ENCODE data around the gene TSC22D4.
"Not testable (repeated sequence)": the region's sequence is repeated elsewhere in the genome, so short reads cannot be mapped to it uniquely, and the experiment has no call there.

The TSC22D4 gene

DNA sequence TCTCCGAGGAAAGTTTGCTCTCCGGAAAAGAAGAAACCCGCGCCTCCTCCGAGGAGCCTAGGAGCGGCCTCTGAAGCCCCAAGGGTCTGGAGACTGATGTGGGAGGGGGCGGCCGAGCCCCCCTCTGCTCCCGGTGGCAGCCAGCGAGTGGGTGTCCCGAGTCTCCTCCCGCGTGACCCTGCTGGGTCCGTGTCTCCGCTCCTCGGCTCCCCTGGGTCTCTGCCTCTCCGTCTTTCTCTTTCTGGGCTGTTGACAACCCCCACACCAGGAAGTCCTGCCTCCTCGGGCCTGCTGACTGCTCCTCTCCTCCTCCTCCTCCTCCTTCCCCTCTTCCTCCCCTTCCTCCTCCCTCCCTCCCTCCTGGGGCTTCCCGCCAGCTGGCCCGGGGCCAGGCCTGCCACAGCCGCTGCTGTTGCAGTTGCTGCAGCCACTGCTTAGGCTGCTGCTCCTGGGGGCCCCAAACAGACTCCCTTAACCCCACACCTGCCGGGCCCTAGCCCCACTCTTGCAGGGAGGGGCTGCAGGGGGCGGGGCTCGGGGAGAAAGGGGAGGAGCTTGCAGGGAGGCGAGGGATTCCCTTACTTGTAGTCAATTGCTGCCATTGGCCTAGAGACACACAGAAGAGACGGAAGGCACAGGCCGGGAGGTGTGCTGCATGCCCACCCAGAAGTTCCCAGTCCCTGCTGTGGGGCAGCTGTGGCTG is at the start of gene TSC22D4:
TSS of gene TSC22D4 (minus strand) at position 257 of the 703 bp plus-strand sequence. CDS start 1,176 bp downstream, outside the sequence.
- peak; percentile 84 for DNase-seq

DNA sequence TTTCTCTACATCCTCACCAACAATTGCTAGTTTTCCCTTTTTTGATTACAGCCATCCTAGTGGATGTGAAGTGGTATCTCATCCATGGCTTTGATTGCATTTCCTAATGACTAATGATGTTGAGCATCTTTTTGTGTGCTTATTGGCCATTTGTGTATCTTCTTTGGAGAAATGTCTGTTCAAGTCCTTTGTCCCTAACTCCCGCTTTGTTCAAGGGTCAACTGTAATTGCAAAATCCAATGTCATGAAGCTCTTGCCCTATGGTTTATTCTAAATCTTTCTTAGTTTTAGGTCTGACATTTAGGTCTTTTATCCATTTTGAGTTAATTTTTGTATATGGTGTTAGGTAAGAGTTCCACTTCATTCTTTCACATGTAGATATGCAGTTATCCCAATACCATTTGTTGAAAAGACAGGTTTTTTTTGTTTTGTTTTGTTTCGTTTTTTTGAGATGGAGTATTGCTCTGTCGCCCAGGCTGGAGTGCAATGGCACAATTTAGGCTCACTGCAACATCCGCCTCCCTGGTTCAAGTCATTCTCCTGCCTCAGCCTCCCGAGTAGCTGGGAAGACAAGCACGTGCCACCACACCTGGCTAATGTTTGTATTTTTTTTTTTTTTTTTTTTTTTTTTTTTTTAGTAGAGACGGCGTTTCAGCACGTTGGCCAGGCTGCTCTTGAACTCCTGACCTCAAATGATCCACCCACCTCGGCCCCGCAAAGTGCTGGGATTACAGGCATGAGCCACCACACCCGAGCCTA is 49.3 kb upstream of the TSC22D4 start:
- DNase-seq: not testable (repeated sequence)

DNA sequence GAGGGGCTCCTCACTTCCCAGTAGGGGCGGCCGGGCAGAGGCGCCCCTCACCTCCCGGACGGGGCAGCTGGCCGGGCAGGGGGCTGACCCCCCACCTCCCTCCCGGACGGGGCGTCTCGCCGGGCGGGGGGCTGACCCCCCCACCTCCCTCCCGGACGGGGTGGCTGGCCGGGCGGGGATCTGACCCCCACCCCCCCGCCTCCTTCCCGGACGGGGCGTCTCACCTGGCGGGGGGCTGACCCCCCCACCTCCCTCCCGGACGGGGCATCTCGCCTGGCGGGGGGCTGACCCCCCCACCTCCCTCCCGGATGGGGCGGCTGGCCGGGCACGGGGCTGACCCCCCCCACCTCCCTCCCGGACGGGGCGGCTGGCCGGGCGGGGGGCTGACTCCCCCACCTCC is 44.2 kb upstream of the TSC22D4 start:
- not testable (repeated sequence) for DNase-seq

DNA sequence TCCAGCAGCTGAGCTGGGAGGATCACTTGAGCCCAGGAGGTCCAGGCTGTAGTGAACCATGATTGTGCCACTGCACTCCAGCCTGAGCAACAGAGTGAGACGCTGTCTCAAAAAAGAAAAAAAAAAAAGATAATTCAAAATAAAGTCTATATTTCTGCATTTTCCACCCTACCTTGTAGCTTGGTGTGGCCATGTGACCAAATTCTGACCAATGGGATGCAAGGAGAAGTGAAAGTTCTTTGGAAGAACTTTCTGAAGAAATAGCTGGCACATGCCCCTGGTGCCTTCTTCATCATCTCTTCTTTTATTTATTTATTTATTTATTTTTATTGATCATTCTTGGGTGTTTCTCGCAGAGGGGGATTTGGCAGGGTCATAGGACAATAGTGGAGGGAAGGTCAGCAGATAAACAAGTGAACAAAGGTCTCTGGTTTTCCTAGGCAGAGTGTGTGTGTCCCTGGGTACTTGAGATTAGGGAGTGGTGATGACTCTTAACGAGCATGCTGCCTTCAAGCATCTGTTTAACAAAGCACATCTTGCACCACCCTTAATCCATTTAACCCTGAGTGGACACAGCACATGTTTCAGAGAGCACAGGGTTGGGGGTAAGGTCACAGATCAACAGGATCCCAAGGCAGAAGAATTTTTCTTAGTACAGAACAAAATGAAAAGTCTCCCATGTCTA is 43.0 kb upstream of the TSC22D4 start:
- not testable (repeated sequence) for DNase-seq

DNA sequence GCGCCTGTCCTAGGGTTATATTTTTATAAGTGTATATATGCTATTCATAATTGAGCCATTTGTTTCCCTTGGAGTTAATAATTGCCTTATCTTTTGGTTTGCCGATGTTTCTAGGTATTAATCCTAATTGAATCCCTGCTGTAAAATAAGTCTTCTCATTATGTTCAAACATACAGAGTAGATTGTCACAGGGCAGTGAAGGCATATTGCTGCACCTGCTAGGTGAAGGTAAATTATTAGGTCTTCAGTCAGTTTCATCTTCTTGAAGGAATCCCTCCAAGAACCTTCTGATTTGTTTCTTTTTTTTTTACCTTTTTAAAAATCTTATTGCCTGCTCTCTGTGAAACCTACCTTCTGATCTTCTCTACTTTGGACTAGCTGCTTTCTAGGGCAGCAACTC is 42.1 kb upstream of the TSC22D4 start:
- no peak for DNase-seq

DNA sequence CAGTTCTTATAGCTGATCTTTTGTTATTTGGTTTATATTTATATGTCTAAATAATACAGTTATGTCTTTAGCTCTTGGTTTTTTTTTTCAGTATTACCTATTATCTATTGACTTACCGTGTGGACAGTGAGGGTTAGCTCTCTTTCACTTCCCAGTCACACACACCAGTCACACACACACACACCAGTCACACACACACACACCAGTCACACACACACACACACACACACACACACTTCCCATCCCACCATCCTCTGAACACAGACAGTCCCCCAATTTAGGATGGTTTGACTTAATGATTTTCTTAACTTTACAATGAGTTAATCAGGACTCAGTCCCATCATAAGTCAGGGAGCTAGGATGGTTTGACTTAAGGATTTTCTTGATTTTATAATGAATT is 41.1 kb upstream of the TSC22D4 start:
- DNase-seq: no peak

DNA sequence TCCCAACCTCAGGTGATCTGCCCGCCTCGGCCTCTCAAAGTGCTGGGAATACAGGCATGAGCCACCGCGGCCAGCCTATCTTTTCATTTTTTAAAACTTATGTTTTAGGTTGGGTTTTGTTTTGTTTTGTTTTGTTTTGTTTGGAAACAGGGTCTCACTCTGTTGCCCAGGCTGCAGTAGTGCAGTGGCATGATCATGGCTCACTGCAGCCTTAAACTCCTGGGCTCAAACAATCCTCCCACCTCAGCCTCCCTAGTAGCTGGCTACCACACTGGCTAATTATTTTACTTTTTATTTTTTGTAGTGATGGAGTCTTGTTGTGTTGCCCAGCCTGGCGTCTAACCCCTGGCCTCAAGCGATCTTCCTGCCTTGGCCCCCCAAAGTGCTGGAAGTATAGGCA is 40.6 kb upstream of the TSC22D4 start:
- DNase-seq: no peak

DNA sequence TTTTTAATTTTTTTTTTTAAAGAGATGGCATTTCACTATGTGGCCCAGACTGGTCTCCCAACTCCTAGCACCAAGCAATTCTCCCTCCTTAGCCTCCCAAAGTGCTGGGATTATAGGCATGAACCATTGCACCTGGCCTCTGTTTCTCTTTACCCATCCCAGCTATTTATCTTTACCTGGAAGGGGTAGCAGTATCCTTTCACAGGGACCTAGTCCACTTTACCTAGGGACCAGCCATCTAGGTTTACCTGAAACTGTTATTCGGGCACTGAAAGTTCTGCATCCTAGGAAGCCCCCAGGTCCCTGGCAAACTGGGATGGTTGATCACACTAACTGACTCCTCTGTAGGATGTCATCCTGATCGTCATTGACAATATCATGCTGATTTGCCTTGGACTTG is 38.3 kb upstream of the TSC22D4 start:
- no peak for DNase-seq

DNA sequence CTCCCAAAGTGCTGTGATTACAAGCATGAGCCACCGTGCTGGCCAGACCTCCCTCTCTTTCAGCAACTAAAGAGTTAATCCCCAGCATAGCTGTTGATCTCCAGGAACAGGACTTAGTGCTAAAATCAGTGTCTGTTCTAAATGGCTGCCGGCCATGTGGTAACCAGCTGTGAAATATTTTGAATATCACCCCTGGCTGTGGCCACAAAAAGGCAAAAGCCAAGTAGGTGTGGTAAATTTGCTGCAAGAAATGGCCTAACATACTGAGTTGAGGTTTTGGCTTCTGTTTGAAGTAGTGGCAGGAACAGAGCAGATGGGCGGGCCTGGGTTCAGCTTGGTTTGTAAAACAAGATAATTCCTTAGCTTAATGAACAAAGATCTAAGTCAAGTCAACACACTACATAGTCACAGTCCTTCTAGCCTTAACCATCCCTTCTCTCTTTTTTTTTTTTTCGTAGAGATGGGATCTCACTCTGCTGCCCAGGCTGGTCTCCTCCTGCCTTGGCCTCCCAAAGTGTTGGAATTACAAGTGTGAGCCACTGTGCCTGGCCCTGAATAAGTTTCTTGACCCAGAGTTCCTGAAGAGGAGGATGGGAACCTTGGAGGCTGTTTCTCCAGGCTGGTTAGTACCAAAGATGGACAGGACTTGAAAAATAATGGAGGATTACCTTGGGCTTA is 37.3 kb upstream of the TSC22D4 start:
- no peak for DNase-seq

DNA sequence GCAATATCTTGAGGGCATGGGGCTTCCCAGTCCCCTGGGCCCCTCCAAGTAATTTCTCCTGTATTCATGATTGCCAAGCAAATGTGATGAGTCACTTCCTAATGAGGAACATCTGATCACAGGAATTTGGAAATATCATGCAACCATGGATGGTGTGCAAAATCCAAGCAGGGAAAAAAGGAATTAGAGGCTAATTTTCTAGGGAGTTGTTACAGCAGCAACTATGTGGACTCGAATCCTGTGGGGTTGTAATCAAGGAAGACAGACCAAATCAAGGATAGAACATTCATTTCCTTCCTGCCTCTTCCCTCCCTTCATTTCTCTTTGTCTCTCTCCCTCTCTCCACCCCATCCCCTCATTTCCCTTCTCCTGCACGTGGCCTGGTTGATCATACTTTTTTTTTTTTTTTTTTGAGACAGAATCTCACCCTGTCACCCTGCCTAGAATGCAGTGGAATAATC is 36.1 kb upstream of the TSC22D4 start:
- DNase-seq: no peak

DNA sequence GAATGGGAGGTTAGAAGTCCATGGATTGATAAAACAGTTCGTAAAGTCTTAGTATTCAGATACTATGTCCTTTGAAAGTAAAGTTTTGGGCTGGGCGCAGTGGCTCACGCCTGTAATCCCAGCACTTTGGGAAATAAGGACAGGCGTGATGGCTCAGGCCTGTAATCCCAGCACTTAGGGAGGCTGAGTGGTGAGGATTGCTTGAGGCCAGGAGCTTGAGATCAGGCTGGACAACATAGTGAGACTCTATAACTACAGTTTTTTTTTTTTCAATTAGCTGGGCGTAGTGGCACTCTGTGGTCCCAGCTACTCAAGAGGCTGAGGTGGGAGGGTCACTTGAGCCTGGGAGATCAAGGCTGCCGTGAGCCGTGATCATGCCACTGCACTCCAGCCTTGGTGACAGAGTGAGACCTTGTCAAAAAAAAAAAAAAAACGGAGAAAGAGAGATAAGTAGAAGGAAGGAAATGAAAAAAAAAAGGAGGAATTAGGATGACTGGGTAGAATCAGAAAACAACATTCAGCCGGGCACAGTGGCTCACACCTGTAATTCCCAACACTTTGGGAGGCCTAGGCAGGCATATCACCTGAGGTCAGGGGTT is 34.3 kb upstream of the TSC22D4 start:
- no peak for DNase-seq

DNA sequence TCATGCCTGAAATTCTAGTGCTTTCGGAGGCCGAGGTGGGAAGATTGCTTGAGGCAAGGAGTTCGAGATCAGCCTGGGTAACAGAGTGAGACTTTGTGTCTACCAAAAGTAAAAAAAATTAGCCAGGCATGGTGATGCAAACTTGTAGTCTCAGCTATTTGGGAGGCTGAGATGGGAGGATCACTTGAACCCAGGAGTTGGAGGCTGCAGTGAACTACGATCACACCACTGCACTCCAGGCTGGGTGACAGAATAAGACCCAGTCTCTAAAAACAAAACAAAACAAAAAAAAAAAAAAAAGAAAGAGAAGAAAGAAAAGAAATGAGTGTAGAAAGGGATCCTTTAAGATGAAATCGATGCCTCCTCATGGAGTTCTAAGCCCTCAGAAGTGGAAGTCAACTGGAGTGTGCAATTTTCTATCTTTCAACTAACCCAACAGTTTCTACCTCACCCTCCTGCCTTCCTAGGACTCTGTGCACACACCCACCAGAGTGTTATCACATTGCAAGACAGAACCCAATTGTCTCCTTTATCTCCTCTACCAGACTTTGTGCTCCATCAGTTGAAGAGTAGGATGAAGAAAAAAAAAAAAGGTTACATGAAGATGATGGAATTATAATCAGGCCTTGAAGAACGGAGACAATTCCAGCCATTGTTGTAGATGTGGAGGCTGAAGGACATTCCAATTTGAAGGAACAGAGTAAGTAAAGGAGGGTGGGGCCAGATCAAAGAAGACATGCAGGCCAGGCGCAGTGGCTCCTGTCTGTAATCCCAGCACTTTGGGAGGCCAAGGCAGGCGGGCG is 31.6 kb upstream of the TSC22D4 start:
- DNase-seq: no peak

DNA sequence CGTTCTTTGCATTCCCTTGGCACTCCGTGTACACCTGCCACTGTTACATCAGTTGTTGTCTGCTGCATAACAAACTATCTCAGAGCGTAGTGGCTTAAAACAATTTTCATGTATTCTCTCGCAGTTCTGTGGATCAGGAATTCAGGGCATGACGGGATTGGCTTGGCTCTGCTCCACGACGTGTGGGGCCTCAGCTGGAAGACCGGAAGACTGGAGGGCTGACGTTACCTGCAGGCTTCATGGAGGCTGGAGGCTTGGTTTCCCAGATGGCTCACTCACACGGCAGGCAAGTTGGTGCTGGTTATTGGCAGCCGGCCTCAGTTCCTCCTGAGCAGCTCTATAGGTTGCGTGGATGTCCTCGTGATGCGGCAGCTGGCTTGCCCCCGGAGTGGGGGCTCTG is 30.2 kb upstream of the TSC22D4 start:
- DNase-seq: no peak

DNA sequence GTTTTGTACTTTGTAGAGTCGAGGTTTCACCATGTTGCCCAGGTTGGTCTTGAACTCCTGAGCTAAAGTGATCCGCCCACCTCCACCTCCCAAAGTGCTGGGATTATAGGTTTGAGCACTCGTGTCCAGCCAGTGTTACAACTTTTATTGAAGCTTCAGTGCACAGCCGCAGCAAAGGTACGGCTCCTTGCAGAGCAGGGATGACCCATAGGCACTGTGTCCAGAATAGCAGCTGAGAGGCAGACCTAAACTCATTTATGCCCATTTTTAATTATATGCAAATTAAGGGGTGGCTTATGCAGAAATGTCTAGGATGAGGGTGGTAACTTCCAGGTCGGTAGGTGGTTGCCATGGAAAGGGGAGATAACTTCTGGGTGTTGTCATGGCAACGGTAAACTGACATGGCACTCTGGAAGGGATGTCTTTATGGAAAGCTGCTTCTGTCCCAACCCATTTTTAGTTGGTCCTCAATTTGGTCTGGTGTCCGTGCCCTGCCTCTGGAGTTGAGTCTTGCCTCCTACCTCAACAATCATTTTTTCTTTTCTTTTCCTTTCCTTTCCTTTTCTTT is 27.4 kb upstream of the TSC22D4 start:
- DNase-seq: no peak

DNA sequence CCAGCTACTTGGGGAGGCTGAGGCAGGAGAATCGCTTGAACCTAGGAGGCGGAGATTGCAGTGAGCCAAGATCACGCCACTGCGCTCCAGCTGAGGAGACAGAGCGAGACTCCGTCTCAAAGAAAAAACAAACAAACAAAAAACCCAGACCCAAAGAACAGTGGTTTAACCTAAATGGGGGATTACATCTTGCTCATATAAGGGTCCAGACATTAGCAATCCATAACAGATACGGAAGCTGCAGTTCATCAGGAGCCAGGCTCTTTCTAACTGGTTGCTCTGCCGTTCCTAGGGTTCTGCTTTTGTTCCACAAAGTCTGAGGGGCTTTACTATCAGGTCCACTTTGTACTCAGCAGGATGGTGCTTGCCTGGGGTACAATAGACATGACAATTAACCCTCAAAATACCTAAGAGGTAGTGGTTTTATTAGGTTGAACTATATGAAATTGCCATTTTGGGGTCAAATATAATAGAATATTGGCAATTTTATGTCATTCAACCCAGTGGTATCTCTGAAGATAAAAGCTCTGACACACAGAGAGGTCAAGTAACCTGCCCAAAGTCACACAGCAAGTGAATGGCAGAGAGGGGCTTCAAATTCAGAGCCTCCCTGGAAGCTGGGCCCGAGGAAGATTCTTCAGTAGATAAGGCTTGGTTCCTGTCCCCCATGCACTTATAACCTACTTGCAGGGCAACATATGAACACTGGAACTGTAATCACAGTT is 26.0 kb upstream of the TSC22D4 start:
- DNase-seq: no peak

DNA sequence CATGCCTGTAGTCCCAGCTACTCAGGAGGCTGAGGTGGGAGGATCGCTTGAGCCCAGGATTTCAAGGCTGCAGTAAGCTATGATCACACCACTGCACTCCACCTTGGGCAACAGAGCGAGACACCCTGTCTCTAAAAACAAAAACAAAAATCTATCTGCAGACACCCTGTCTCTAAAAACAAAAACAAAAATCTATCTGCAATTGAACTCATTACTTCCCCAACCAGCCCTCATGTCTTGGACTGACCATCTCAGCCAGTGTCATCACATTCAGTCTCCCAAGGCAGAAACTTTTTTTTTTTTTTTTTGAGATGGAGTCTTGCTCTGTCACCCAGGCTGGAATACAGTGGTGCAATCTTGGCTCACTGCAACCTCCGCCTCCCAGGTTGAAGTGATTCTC is 25.0 kb upstream of the TSC22D4 start:
- DNase-seq: not testable (repeated sequence)

DNA sequence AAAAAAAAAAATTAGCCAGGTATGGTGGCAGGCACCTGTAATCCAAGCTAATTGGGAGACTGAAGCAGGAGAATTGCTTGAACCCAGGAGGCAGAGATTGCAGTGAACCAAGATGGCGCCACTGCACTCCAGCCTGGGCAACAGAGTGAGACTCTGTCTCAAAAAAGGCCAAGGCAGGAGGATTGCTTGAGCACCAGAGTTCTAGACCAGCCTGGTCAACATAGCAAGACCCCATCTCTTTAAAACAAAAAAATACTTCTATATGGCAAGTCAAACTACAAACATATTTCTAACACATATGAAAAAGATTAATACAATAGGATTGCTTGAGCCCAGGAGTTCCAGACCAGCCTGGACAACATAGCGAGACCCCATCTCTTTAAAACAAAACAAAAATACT is 21.7 kb upstream of the TSC22D4 start:
- not testable (repeated sequence) for DNase-seq

DNA sequence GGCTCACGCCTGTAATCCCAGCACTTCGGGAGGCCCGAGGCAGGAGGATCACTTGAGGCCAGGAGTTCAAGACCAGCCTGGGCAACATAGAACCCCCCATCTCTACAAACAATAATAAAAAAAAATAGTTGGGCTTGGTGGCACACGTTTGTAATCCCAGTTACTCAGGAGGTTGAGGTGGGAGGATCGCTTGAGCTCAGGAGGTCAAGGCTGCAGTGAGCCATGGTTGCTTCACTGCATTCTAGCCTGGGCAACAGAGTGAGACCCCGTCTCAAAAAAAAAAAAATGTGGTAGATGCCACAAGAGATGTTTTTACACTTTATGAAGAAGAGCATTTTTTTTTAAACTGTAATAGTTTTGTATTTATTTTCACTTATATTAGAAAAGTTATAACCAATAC is 17.5 kb upstream of the TSC22D4 start:
- DNase-seq: no peak

DNA sequence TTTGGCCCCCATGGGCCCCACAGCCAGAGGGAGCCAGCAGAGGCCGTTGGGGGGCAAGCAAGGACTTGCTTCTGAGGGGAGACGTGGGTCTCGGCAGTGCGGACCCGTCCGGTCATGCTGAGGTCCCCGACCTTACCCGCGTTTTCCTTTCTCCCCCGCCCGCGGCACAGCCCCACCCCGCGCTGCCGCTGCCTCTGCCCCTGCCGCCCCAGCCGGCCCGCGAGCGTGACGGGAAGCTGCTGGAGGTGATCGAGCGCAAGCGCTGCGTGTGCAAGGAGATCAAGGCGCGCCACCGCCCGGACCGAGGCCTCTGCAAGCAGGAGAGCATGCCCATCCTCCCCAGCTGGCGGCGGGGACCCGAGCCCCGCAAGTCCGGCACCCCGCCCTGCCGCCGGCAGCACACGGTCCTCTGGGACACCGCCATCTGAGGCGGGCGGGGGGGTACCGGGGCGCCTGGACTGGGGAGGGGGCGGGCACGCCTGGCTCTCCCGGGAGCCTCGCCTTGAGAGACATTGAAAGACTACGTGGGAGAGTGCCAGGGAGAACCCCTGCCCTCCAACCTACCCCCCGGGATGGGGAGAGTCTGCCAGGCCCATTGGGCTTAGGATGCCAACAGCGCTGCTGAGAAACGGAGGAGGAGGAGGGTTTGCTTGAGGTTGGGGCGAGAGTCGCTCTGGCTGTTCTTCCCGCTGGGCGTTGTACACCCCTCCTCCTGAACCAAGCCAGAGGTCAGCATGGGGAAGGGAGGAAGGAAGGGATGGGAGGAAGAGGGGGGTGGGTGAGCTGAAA is 14.7 kb upstream of the TSC22D4 start:
- peak; percentile 66 for DNase-seq

Data from activated CD4-positive, CD25-positive, alpha-beta regulatory T cell treated with anti-CD3 and anti-CD28 coated beads, Interleukin-2, amount 50 U/mL, for 72 hours (primary cell).